HepG2 (cell line): ENCODE data around the gene GRIP1. TPM values are rescaled to one million over a fixed set of nuclear protein-coding genes. Genes with fewer than 3 reads are reported as not detected.
A peak's percentile ranks its signal among the peaks of the same experiment; 100 is the strongest.

Experiments
- ATAC-seq: fragments of 200-7000 bp; cut with Tn5 transposase; 3 replicates; pipeline ENCODE4 v1.9.1; 2020; ENCODE audit warnings: mild to moderate bottlenecking, moderate library complexity
- BruUV-seq: library from RNA; stranded (reverse); fragments of 400-500 nt; replicated peaks from 2 replicates; lab custom pipeline; 2021; lab: Mats Ljungman, UMichigan
- CTCF ChIA-PET: fragments of 300-600 bp; formaldehyde crosslinking; extraction: SDS; loops from one replicate; lab custom pipeline; 2021; ENCODE audit warnings: low total read pairs, inconsistent platforms, low intra/inter-chr PET ratio; lab: Yijun Ruan, JAX
- POLR2A ChIA-PET: fragments of 350-600 bp; sonication (Branson Sonifier 250); formaldehyde crosslinking; loops from one replicate; lab custom pipeline; 2020; ENCODE audit warnings: antibody characterized with exemption, inconsistent platforms; lab: Yijun Ruan, JAX
- DNase-seq: peaks from one replicate; pipeline ENCODE4 v3.0.0-alpha.2; 2015; ENCODE audit warnings: low spot score
- FAIRE-seq: peaks from 3 replicates; lab custom pipeline; 2011; peaks lifted over from hg19 to GRCh38; lab: Jason Lieb, UNC
- H2AFZ ChIP-seq: one replicate; pipeline ENCODE4 v1.6.1; 2011; ENCODE audit warnings: low read length, inconsistent platforms
- H3K27ac ChIP-seq: fragments of 300-600 bp; 3 replicates; pipeline ENCODE4 v1.8.0; 2011; ENCODE audit warnings: mixed run types, mild to moderate bottlenecking, mixed read lengths, low read length, inconsistent platforms; ENCODE audit not compliant: insufficient read depth; ENCODE audit errors: extremely low read length
- H3K27me3 ChIP-seq, 2 experiments: fragments of 200-600 bp in 1 of 2; 2 replicates in 1 of 2; 3 replicates in 1 of 2; pipeline versions ENCODE4 v1.6.0 to v1.8.0; 2011; ENCODE audit warnings: low read length in 2 of 2, mild to moderate bottlenecking in 2 of 2, moderate library complexity in 2 of 2, inconsistent platforms in 1 of 2; ENCODE audit not compliant: insufficient read depth in 2 of 2, control insufficient read depth in 1 of 2
- H3K36me3 ChIP-seq, 2 experiments: fragments of 200-600 bp in 1 of 2; replicated peaks in 1 of 2; 2 replicates in 1 of 2; 3 replicates in 1 of 2; pipeline versions ENCODE4 v1.5.1 to v1.8.0; 2011; ENCODE audit warnings: low read length in 2 of 2, inconsistent platforms in 1 of 2; ENCODE audit not compliant: insufficient read depth in 2 of 2, control insufficient read depth in 1 of 2
- H3K4me1 ChIP-seq: 2 replicates; pipeline ENCODE4 v1.5.1; 2012; ENCODE audit warnings: low read length, inconsistent platforms; ENCODE audit not compliant: insufficient read depth
- H3K4me2 ChIP-seq: 2 replicates; pipeline ENCODE4 v1.6.0; 2011; ENCODE audit warnings: low read depth, low read length, inconsistent platforms
- H3K4me3 ChIP-seq, 3 experiments: fragments of 200-600 bp in 1 of 3; sonication (generic), shearing (Covaris generic) in 1 of 3; replicated peaks in 1 of 3; 2 replicates each; pipeline ENCODE4 v1.5.1; 2011 to 2016; ENCODE audit warnings: low read length in 3 of 3, inconsistent platforms in 2 of 3, low read depth in 2 of 3, mild to moderate bottlenecking in 2 of 3, control low read depth in 1 of 3, mixed read lengths in 1 of 3; ENCODE audit not compliant: insufficient read depth in 1 of 3
- H3K79me2 ChIP-seq: one replicate; pipeline ENCODE4 v1.6.1; 2011; ENCODE audit warnings: low read length, inconsistent platforms; ENCODE audit not compliant: insufficient read depth
- H3K9ac ChIP-seq: 2 replicates; pipeline ENCODE4 v1.6.0; 2011; ENCODE audit warnings: mild to moderate bottlenecking, low read depth, low read length, inconsistent platforms; ENCODE audit not compliant: insufficient read depth
- H3K9me3 ChIP-seq: 2 replicates; pipeline ENCODE4 v1.5.1; 2012; ENCODE audit warnings: mild to moderate bottlenecking, low read length
- H4K20me1 ChIP-seq: 2 replicates; pipeline ENCODE4 v1.6.0; 2011; ENCODE audit warnings: inconsistent platforms, mild to moderate bottlenecking, low read length, moderate library complexity; ENCODE audit not compliant: insufficient read depth
- MIER2 ChIP-seq: IDR thresholded peaks from 2 replicates; pipeline ENCODE4 v1.6.1; 2016; ENCODE audit warnings: missing biosample characterization, missing genetic modification reagents
- NCOA1 ChIP-seq: sonication (generic); formaldehyde crosslinking; IDR thresholded peaks from 2 replicates; pipeline ENCODE4 v1.9.0; 2021; ENCODE audit warnings: missing genetic modification reagents
- NFYC ChIP-seq: IDR thresholded peaks from 2 replicates; pipeline ENCODE4 v1.6.1; 2016; ENCODE audit warnings: missing genetic modification reagents, missing compliant biosample characterization
- RARG ChIP-seq: sonication (generic); formaldehyde crosslinking; IDR thresholded peaks from 2 replicates; pipeline ENCODE4 v1.4.0; 2020; ENCODE audit warnings: low read depth, mild to moderate bottlenecking, missing genetic modification reagents
- TEAD2 ChIP-seq: sonication (generic); formaldehyde crosslinking; IDR thresholded peaks from 2 replicates; pipeline ENCODE4 v1.9.0; 2021; ENCODE audit warnings: missing genetic modification reagents
- ZNF235 ChIP-seq: sonication (generic); formaldehyde crosslinking; IDR thresholded peaks from 2 replicates; pipeline ENCODE4 v1.8.1; 2023; ENCODE audit warnings: mild to moderate bottlenecking, missing genetic modification reagents, borderline replicate concordance
- ZNF251 ChIP-seq: sonication (generic); formaldehyde crosslinking; IDR thresholded peaks from 2 replicates; pipeline ENCODE4 v1.9.0; 2021; ENCODE audit warnings: mild to moderate bottlenecking, missing genetic modification reagents
- WGBS: methylation state at CpG from one replicate; pipeline ENCODE4 v1.1.6; 2017; ENCODE audit warnings: low lambda C conversion rate; 5-methylcytosine and 5-hydroxymethylcytosine counted together
- in situ Hi-C: cut with HindIII; loops from 2 replicates; pipeline ENCODE4 v1.10.0; 2017; ENCODE audit warnings: low pct_unique_long_range_greater_than_20kb; ENCODE audit not compliant: extremely low pct_ligation_motif_present
- intact Hi-C: fragments of 100-400 bp; cut with micrococcal nuclease; formaldehyde crosslinking; loops from one replicate; pipeline ENCODE4 v1.10.0; 2022; ENCODE audit not compliant: unreplicated experiment
- polyA plus RNA-seq, 8 experiments: library from polyadenylated mRNA; depleted of rRNA in 3 of 8; stranded (reverse) in 7 of 8; unstranded in 1 of 8; fragments of >200 nt; fragmentation: Illumina TruSeq in 4 of 8; extraction: Trizol in 4 of 8; gene quantifications; 2 replicates each; pipeline versions ENCODE4 v1.2.1 to v1.2.3, GENCODE V29; 2011 to 2016; ENCODE audit warnings: low read depth in 4 of 8, missing spikeins in 1 of 8, mixed read lengths in 1 of 8; ENCODE audit not compliant: insufficient read depth in 1 of 8
- total RNA-seq, 5 experiments: library from RNA; depleted of rRNA; stranded (reverse); fragments of >200 nt; fragmentation: Illumina TruSeq; extraction: Trizol; gene quantifications; 2 replicates each; pipeline ENCODE4 v1.2.3, GENCODE V29; 2016; ENCODE audit warnings: low read depth in 1 of 5

The GRIP1 gene
- total and polyA plus RNA-seq, 2 of the 13 experiments (the other 11 are each of a cell fraction or from before 2014, with no cell fraction given): not detected

DNA sequence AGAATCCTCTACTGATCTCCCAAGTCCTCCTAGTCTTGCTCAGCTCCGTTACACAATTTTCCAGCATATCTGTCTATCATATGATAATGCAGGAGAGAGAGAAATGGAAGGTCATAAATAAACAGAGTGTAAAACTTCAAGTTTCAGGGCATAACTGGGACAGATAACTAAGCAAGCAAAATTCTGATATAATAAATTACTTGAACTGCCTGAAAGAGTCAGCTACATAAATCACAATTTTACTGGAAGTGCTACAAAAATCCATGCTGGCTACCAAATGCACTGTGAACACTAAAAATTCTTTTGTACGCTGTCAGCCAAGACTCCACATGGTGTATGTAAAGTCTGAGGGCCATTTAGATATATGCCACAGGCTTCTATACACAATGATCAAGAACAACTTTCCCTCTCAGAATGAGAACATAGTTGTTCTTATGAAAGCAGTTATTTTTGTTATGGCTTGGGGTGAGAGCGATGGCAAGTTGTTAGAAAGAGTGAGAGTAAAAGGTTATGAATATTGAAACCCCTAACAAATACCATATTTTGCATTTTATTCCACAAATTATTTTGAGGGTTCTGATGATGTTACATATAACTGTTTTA is 41.1 kb downstream of the GRIP1 start:
- no peaks in the 10 kb centered on the region for H4K20me1 ChIP-seq
- ATAC-seq (no peak), DNase-seq (no peak), FAIRE-seq (no peak)
- no peaks in the 10 kb centered on the region for H3K79me2 ChIP-seq
- H2AFZ ChIP-seq: no peak overlapping the region
- peaks cover 0 to 3% of the 10 kb centered on the region in 2 experiments; a peak in 1 of 5 replicates for H3K27me3 ChIP-seq
- no peak overlapping the region for H3K4me3 ChIP-seq
- no peak overlapping the region for H3K27ac ChIP-seq
- H3K36me3 ChIP-seq: no peaks in the 10 kb centered on the region
- intact Hi-C loops: no loop called here
- WGBS: 0% methylated on average over 3 of the region's 3 CpGs
- ChIA-PET POLR2A (no interaction called here), CTCF (no interaction called here)
- H3K4me2 ChIP-seq: no peak overlapping the region
- in situ Hi-C loops: no loop called here
- no peaks in the 10 kb centered on the region for H3K4me1 ChIP-seq
- no TSS peak for BruUV-seq
- no peak for TF ChIP-seq NCOA1 (CRISPR knock-in tag)
- TF ChIP-seq ZNF251 (CRISPR knock-in tag): no peak
- TF ChIP-seq NFYC (CRISPR knock-in tag): no peak
- TF ChIP-seq ZNF235 (CRISPR knock-in tag): no peak
- TF ChIP-seq RARG: no peak
- TF ChIP-seq MIER2 (CRISPR knock-in tag): no peak
- no peaks in the 10 kb centered on the region for H3K9me3 ChIP-seq
- no peak overlapping the region for H3K9ac ChIP-seq

GRCh38 chr12:66636771-66637170 is 42.1 kb downstream of the GRIP1 start:
- no peak overlapping the region for H3K4me2 ChIP-seq
- FAIRE-seq: no peak
- H3K36me3 ChIP-seq: no peaks in the 10 kb centered on the region
- intact Hi-C loops: no loop called here
- ChIA-PET CTCF (no interaction called here), POLR2A (no interaction called here)
- H3K4me3 ChIP-seq: no peak overlapping the region
- H3K9ac ChIP-seq: no peak overlapping the region
- no TSS peak for BruUV-seq
- no peak overlapping the region for H3K27ac ChIP-seq
- H4K20me1 ChIP-seq: no peaks in the 10 kb centered on the region
- WGBS: 4% methylated on average over 3 of the region's 3 CpGs
- H2AFZ ChIP-seq: no peak overlapping the region
- H3K79me2 ChIP-seq: no peaks in the 10 kb centered on the region
- H3K9me3 ChIP-seq: no peaks in the 10 kb centered on the region
- TF ChIP-seq TEAD2 (CRISPR knock-in tag): no peak
- H3K4me1 ChIP-seq: no peaks in the 10 kb centered on the region
- DNase-seq: no peak
- H3K27me3 ChIP-seq: no peaks in the 10 kb centered on the region
- in situ Hi-C loops: no loop called here
- ATAC-seq: peak; percentile 48; the same call in 1 of the 3 replicates
